Stimulated activated naive CD8-positive, alpha-beta T cell treated with anti-CD3 and anti-CD28 coated beads, Interleukin-15, amount 100 ng/mL, for 72 hours (primary cell): Measurements from ENCODE around the gene OTOF.
A peak's percentile ranks its signal among the peaks of the same experiment; 100 is the strongest.

Experiments used
- ATAC-seq: fragments of 150-1000 bp; cut with Tn5 transposase; 2 replicates; pipeline ENCODE4 v1.10.0; 2021; ENCODE audit warnings: mild to moderate bottlenecking, moderate library complexity
- DNase-seq, 2 donors: peaks; one replicate each; pipeline ENCODE4 v3.0.0; 2021 to 2022
- H3K27ac Mint-ChIP-seq, 2 donors: one replicate each; pipeline ENCODE4 v1.8.0; 2022; ENCODE audit warnings: mild to moderate bottlenecking in 2 of 2, mixed read lengths in 2 of 2, moderate library complexity in 2 of 2
- H3K27me3 Mint-ChIP-seq: one replicate; pipeline ENCODE4 v1.8.0; 2022; ENCODE audit warnings: mixed read lengths
- H3K4me1 Mint-ChIP-seq: one replicate; pipeline ENCODE4 v1.8.0; 2022; ENCODE audit warnings: mild to moderate bottlenecking, mixed read lengths
- H3K4me3 Mint-ChIP-seq, 2 donors: one replicate each; pipeline ENCODE4 v1.8.0; 2022; ENCODE audit warnings: mild to moderate bottlenecking in 2 of 2, mixed read lengths in 2 of 2, moderate library complexity in 1 of 2
- H3K9me3 Mint-ChIP-seq, 2 donors: one replicate each; pipeline ENCODE4 v1.8.0; 2022; ENCODE audit warnings: mixed read lengths in 2 of 2

The OTOF gene

GRCh38 chr2:26510344-26510973 is 32.5 kb upstream of the OTOF start:
- Mint-ChIP-seq H3K9me3 (no peaks in the 10 kb centered on the region), H3K4me3 (no peak overlapping the region), H3K27me3 (no peaks in the 10 kb centered on the region), H3K4me1 (no peaks in the 10 kb centered on the region), H3K27ac (no peak overlapping the region)
- peak; percentile 7 for ATAC-seq
- no peak for DNase-seq

GRCh38 chr2:26509141-26509540 is 31.2 kb upstream of the OTOF start:
- ATAC-seq, result no peak
- Mint-ChIP-seq H3K27me3 (peaks cover 6% of the 10 kb centered on the region), H3K4me1 (peaks cover under 1% of the 10 kb centered on the region), H3K27ac (no peak overlapping the region), H3K9me3 (no peaks in the 10 kb centered on the region), H3K4me3 (no peak overlapping the region)
- no peak for DNase-seq

DNA sequence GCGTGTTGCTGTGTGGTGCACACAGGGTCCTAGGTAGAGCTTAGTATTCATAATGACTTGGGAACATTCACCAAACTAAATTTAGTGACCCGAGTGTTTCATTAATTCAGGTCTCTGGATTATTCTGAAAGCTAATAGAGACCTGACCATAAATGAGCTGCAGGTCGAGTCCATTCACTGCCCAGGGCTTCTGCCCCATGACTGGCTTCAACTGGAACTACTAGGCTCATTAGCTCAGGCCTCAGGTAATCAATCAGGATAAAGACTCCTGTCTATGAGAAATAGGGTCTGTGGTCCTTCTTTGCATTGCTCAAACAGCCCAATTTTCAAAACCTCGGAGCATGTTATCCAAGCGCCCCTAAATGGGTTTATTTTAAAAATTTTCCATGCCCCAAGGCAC is 30.0 kb upstream of the OTOF start:
- Mint-ChIP-seq H3K4me3 (no peak overlapping the region), H3K27ac (no peak overlapping the region)

DNA sequence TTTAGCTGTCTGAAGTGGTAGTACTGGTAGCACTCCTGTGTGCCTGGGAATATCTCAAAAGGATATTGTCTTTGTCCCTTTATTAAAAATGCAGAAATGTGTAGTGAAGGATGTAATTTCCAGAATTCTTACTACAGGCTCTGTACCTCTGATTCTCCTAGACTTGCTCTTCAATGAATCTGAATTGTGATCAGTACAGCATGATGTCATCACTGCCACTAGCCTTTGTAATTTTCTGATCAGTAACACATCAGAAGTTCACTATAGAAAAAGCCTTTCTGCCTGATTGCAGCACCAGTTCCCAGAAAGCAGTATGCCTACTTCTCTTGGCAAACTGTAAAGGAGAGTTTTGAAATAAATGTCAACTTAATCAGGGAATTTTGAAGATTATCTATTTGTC is 29.2 kb upstream of the OTOF start:
- Mint-ChIP-seq H3K27ac (no peak overlapping the region), H3K9me3 (no peaks in the 10 kb centered on the region), H3K4me1 (peaks cover 17% of the 10 kb centered on the region), H3K4me3 (no peak overlapping the region), H3K27me3 (peaks cover 15% of the 10 kb centered on the region)
- no peak for ATAC-seq
- no peak for DNase-seq

More for the DNA sequence above, 30.0 kb upstream of the OTOF start:
- H3K27me3 Mint-ChIP-seq, result peaks cover 15% of the 10 kb centered on the region
- DNase-seq, result no peak
- peaks cover 13% of the 10 kb centered on the region for H3K4me1 Mint-ChIP-seq
- ATAC-seq, result no peak
- no peaks in the 10 kb centered on the region for H3K9me3 Mint-ChIP-seq

DNA sequence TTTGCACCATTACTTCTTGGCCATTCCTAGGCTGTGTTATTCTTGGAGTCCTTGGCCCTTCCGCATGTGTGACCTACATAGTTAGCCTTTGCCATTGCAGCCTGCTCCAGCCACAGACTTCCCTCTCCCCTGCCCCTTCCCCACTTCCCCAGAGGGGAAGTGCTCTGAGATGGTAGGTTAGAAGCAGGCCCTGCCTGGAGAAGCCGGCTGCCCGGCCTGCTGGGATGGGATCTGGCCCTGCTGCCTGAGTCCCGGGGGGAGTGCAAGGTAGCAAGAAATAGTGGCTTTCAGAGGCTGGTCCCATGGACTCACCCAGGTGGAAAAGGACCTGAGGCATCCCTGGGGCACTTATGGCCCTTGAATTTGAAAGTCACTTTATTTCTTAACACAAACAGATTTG is 28.4 kb upstream of the OTOF start:
- H3K27me3 Mint-ChIP-seq, result peaks cover 15% of the 10 kb centered on the region
- no peaks in the 10 kb centered on the region for H3K9me3 Mint-ChIP-seq
- DNase-seq, result no peak
- no peak for ATAC-seq
- no peak overlapping the region for H3K27ac Mint-ChIP-seq
- H3K4me1 Mint-ChIP-seq, result peaks cover 17% of the 10 kb centered on the region
- no peak overlapping the region for H3K4me3 Mint-ChIP-seq

DNA sequence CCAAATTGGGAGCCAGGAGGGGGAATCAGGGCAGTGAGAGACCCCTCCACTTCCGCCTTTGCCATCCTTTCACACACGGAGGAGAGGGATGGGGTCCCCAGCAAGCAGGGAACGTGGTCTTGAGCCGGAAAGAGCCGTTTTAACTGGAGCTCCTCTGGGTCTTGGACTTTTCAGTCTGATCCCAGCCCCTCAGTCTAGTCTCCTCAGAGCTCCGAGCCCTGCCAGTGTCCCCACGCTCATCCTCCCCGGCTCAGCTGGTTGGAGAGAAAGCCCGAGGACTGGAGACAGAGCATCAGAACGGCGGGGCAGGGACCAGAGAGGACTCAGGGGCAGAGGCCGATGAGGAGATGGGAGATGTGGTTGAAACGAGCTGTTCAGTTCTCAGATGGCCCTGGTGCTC is 26.1 kb upstream of the OTOF start:
- Mint-ChIP-seq H3K27ac (peak overlapping the region; percentile 93 to 94), H3K4me3 (peak overlapping the region; percentile 90 to 91), H3K9me3 (no peaks in the 10 kb centered on the region), H3K4me1 (peaks cover 17% of the 10 kb centered on the region), H3K27me3 (peaks cover 15% of the 10 kb centered on the region)
- DNase-seq (no peak), ATAC-seq (no peak)

DNA sequence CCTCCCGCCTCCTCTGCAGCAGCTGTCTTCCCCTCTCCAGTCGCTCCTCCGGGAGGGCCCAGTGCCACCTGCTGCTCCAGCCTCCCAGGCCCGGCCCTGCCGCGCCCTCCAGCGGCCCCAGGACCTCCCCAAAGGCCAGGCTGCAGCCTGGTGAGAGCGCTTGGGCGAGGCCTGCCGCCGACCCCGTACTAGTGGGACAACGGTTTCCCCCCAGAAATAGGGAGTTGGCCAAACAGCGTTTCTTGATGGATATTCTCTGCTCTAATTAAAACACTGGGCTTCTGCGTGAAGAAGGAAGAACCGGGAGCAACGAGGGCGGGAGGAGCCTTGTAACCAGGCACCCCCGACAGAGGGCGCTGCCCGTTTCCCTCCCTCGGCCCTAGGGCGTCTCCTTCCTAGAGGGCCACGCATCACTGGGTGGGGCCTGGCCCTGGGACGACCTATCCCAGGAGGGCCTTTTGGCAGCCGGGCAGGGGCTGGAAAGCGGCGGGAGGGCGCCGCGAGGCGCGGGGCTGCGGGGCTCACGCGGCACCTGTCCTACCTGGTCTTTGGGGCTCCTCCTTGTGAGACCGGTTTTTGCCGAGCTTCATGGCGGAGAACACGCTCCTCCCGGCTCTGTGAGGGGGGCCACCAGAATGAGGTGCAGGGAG is 25.4 kb upstream of the OTOF start:
- Mint-ChIP-seq H3K27me3 (peaks cover 15% of the 10 kb centered on the region), H3K9me3 (no peaks in the 10 kb centered on the region), H3K27ac (peak overlapping the region; percentile 93 to 94), H3K4me3 (peak overlapping the region; percentile 90 to 91), H3K4me1 (peaks cover 17% of the 10 kb centered on the region)
- DNase-seq (peak; percentile 85 to 86), ATAC-seq (peak; percentile 98)

GRCh38 chr2:26500406-26500805 is 22.5 kb upstream of the OTOF start:
- Mint-ChIP-seq H3K4me1 (peaks cover 17% of the 10 kb centered on the region), H3K27me3 (peaks cover 25% of the 10 kb centered on the region), H3K9me3 (no peaks in the 10 kb centered on the region), H3K27ac (no peak overlapping the region), H3K4me3 (no peak overlapping the region)
- ATAC-seq (no peak), DNase-seq (no peak)

DNA sequence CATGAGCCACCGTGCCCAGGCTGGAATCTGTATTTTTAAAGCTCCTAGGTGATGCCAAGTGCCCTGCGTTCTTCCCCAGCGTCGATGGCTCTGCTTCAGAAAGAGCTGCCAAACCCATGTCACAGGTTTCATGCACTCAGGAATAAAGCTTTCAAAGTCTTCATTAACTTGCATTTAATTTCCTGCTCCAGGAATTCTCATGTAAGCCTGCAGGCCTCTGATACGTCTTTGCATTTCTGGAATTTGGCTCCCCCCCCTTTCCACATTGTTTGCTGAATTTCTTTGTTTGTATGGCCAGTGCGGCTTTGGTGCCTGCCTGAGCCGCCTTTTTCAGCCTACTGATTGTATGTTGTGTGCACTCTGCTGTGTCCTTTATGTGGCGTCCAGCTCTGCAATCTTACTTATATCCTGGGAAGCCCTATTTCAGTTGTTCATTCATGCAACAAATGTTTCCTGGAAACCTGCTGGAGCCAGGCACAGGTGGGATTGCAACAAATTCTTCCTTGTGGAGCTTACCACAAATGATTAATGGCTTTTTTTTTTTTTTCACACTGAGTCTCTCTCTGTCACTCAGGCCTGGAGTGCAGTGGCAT is 17.9 kb upstream of the OTOF start:
- Mint-ChIP-seq H3K9me3 (no peaks in the 10 kb centered on the region), H3K27me3 (peaks cover 10% of the 10 kb centered on the region), H3K4me1 (peaks cover 12% of the 10 kb centered on the region), H3K4me3 (no peak overlapping the region), H3K27ac (peak overlapping the region in 1 of 2 donors; percentile 91)
- no peak for DNase-seq
- ATAC-seq, result no peak

DNA sequence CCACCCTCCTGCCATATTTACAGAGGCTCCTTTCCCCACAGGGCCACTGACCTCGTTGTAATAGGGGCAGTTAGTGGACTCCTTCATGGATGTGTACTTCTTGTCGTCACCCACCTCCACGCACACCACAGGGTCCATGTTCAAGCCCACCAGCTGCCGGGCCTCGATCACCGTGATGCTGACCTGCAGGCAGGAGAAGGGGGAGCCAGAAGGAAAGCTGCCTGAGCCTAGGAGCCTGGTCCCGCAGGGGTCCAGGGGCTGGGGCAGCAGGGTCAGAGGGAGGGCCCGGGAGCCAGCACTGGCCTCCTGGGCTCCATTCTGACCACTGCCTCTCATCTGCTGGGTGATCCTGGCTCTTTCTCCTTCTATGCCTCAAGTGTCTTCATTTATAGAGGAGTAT is 17.0 kb upstream of the OTOF start:
- no peak for ATAC-seq
- H3K4me1 Mint-ChIP-seq, result peaks cover 12% of the 10 kb centered on the region
- no peak for DNase-seq
- H3K9me3 Mint-ChIP-seq, result no peaks in the 10 kb centered on the region
- peaks cover 10% of the 10 kb centered on the region for H3K27me3 Mint-ChIP-seq
- H3K4me3 Mint-ChIP-seq, result no peak overlapping the region
- H3K27ac Mint-ChIP-seq, result no peak overlapping the region

- H3K27ac Mint-ChIP-seq, result no peak overlapping the region
- no peak for DNase-seq
- peaks cover 12% of the 10 kb centered on the region for H3K4me1 Mint-ChIP-seq
- no peak for ATAC-seq
- H3K9me3 Mint-ChIP-seq, result no peaks in the 10 kb centered on the region
- H3K27me3 Mint-ChIP-seq, result peaks cover 10% of the 10 kb centered on the region
- H3K4me3 Mint-ChIP-seq, result no peak overlapping the region
Measured at GRCh38 chr2:26494199-26494598, 16.3 kb upstream of the OTOF start.

- H3K27ac Mint-ChIP-seq, result peak overlapping the region; percentile 21 to 70
- peak; percentile 64 for ATAC-seq
Measured at GRCh38 chr2:26493566-26493965, 15.6 kb upstream of the OTOF start.

DNA sequence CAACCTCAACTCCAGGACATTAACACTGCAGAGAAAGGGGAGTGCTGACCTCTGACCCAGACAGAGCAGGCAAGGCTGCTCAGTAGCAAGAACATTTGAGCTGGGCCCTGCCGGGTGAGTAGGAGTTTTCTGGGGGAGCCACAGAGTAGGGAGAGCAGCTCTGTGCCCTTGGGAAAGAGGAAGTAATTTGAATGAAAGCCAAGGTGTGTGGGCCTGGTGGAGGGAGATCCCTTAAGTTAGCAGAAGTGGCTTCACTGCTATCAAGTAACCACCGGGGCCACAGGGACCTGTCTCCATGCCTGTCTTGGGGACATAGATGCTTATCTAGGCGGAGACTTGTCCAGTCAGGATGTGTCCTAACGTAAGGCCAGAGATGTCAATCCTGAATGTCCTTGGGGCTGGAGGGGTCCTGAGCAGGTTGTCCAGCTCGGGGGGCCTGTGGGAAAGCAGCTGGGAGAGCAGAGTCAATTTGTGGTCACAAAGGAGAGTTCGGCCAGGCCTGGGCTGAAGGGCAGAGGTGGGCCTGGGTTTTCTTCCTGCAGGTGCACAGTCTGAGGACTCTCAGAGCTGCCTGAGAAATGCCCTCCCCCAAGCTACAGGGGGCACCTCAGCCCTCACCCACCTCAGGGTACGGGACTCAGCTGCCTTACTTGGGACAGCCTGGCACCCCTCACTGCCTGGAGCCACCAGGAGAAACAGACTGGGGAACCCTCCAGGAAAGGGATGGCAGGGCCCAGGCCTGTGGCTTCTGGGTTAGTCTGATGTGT is 15.0 kb upstream of the OTOF start:
- peaks cover 12% of the 10 kb centered on the region for H3K4me1 Mint-ChIP-seq
- H3K27me3 Mint-ChIP-seq, result peaks cover 10% of the 10 kb centered on the region
- H3K27ac Mint-ChIP-seq, result peak overlapping the region in 1 of 2 donors; percentile 70
- DNase-seq, result no peak
- no peak overlapping the region for H3K4me3 Mint-ChIP-seq
- peak; percentile 46 for ATAC-seq
- H3K9me3 Mint-ChIP-seq, result no peaks in the 10 kb centered on the region

More at GRCh38 chr2:26493566-26493965, 15.6 kb upstream of the OTOF start:
- DNase-seq, result no peak
- Mint-ChIP-seq H3K27me3 (peaks cover 10% of the 10 kb centered on the region), H3K4me1 (peaks cover 12% of the 10 kb centered on the region), H3K4me3 (no peak overlapping the region), H3K9me3 (no peaks in the 10 kb centered on the region)

DNA sequence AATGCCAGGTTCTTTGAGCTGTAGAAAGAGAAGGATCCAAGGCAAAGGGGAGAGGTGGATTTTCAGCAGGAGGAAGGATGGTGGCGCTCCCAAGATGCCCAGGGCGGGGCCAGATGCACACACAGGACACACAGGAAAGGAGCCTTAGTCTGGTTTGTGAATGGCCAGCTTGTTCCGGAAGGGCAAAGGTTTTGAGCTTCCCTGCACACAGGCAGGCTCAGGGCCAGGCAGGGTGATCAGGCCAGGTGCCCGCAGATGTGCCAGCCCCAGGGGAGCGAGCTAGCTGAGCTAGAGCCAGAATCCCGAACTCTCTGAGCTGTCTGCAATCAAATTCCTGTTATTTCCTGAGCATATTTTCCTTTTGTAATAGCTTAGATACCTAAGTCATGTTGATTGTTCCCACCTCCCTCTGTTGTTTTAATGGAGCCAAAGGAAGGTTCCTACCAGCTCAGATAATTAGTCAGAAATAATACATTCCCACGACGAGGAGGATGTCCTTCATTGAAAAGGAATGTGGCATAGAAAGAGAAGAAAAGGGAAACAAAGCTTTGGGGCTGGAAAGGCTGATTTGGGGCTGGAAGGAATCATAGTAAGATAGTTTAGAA is 13.7 kb upstream of the OTOF start:
- H3K4me1 Mint-ChIP-seq, result peaks cover 12% of the 10 kb centered on the region
- ATAC-seq (no peak), DNase-seq (no peak)
- H3K9me3 Mint-ChIP-seq, result no peaks in the 10 kb centered on the region
- H3K27ac Mint-ChIP-seq, result no peak overlapping the region
- no peak overlapping the region for H3K4me3 Mint-ChIP-seq
- peaks cover 9% of the 10 kb centered on the region for H3K27me3 Mint-ChIP-seq

DNA sequence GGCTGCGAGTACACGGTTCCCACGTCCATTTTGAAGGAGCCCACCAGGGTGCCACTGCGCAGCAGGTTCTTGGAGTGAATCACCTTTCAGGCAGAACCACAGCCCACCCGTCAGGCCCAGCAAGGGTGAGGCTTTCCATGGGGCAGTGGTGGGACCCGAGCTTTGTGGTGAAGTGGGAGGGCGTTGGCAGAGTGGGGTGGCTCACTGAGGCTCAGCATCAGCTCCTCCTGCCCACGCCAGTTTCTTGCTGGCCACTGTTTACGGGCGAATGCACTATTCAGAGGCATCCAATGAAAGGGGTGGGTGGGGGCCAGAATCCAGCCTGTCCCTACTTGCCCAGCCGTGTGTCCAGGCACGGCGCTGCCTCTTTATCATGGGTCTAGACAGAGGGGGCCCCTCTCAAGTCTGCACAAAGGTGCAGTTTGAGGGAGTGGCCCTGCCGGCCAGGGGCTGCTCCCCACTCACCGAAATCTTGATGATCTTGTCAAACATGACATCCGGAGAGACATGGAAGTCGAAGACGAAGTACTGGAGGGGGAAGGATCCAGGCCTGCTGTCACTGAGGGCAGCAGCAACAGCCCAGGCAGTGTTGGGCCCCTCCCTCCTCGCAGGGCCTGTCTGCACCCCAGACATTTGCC is 11.4 kb upstream of the OTOF start:
- no peak for ATAC-seq
- no peak overlapping the region for H3K27ac Mint-ChIP-seq
- H3K4me1 Mint-ChIP-seq, result peaks cover 12% of the 10 kb centered on the region
- H3K27me3 Mint-ChIP-seq, result no peaks in the 10 kb centered on the region
- no peak for DNase-seq
- no peak overlapping the region for H3K4me3 Mint-ChIP-seq
- no peaks in the 10 kb centered on the region for H3K9me3 Mint-ChIP-seq
